WTC11 (cell line): ENCODE data around the gene TNNT3. TPM values are rescaled to one million over a fixed set of nuclear protein-coding genes. Genes with fewer than 3 reads are reported as not detected.

Experiments
- ATAC-seq: fragments of 200-7000 bp; cut with Tn5 transposase; 2 replicates; pipeline ENCODE4 v1.10.0; 2021; ENCODE audit warnings: mild to moderate bottlenecking, moderate library complexity
- CTCF ChIA-PET: fragments of 300-600 bp; sonication (Branson Sonifier 250); formaldehyde crosslinking; loops from one replicate; lab custom pipeline; 2021; ENCODE audit warnings: antibody characterized with exemption; lab: Charles Lee
- POLR2A ChIA-PET: fragments of 350-600 bp; sonication (Branson Sonifier 250); formaldehyde crosslinking; loops from one replicate; lab custom pipeline; 2021; ENCODE audit warnings: antibody characterized with exemption; lab: Charles Lee
- DNase-seq: peaks from one replicate; pipeline ENCODE4 v3.0.0; 2021; ENCODE audit warnings: low spot score
- H3K27ac Mint-ChIP-seq: 2 replicates; pipeline ENCODE4 v1.8.0; 2021; ENCODE audit warnings: mixed read lengths
- H3K27me3 Mint-ChIP-seq: 2 replicates; pipeline ENCODE4 v1.8.0; 2021; ENCODE audit warnings: low read depth, mild to moderate bottlenecking, moderate library complexity, mixed read lengths
- H3K36me3 Mint-ChIP-seq: 2 replicates; pipeline ENCODE4 v1.8.0; 2021; ENCODE audit warnings: mixed read lengths
- H3K4me1 Mint-ChIP-seq: 2 replicates; pipeline ENCODE4 v1.8.0; 2022; ENCODE audit warnings: mixed read lengths
- H3K4me3 Mint-ChIP-seq: 2 replicates; pipeline ENCODE4 v1.8.0; 2021; ENCODE audit warnings: mild to moderate bottlenecking, moderate library complexity, mixed read lengths
- H3K9me3 Mint-ChIP-seq: 2 replicates; pipeline ENCODE4 v1.8.0; 2021; ENCODE audit warnings: mixed read lengths
- ATF6 ChIP-seq: sonication (generic); formaldehyde crosslinking; IDR thresholded peaks from 2 replicates; pipeline ENCODE4 v1.8.1; 2023; ENCODE audit warnings: mild to moderate bottlenecking, missing genetic modification reagents
- E2F4 ChIP-seq: sonication (generic); formaldehyde crosslinking; IDR thresholded peaks from 2 replicates; pipeline ENCODE4 v1.8.1; 2022; ENCODE audit warnings: low read depth, mild to moderate bottlenecking, moderate library complexity, missing genetic modification reagents, borderline replicate concordance
- ELF4 ChIP-seq: sonication (generic); formaldehyde crosslinking; IDR thresholded peaks from 2 replicates; pipeline ENCODE4 v1.8.1; 2022; ENCODE audit warnings: low read depth, mild to moderate bottlenecking, moderate library complexity, missing genetic modification reagents
- ETV6 ChIP-seq: sonication (generic); formaldehyde crosslinking; IDR thresholded peaks from 2 replicates; pipeline ENCODE4 v1.8.1; 2022; ENCODE audit warnings: mild to moderate bottlenecking, missing genetic modification reagents
- GTF2I ChIP-seq: fragments of 250-450 bp; sonication (Bioruptor Pico); conservative IDR thresholded peaks from 2 replicates; pipeline ENCODE4 v1.4.0; 2021; ENCODE audit warnings: mild to moderate bottlenecking
- IRF1 ChIP-seq: sonication (generic); formaldehyde crosslinking; IDR thresholded peaks from 2 replicates; pipeline ENCODE4 v1.8.0; 2023; ENCODE audit warnings: missing genetic modification reagents
- NFE2L1 ChIP-seq: sonication (generic); formaldehyde crosslinking; IDR thresholded peaks from 2 replicates; pipeline ENCODE4 v1.8.1; 2023; ENCODE audit warnings: missing genetic modification reagents
- TCF7 ChIP-seq: sonication (generic); formaldehyde crosslinking; IDR thresholded peaks from 2 replicates; pipeline ENCODE4 v1.8.0; 2022; ENCODE audit warnings: mild to moderate bottlenecking, low read depth, missing genetic modification reagents, moderate library complexity
- TP53 ChIP-seq: sonication (generic); formaldehyde crosslinking; IDR thresholded peaks from 2 replicates; pipeline ENCODE4 v1.8.1; 2023; ENCODE audit warnings: mild to moderate bottlenecking, missing genetic modification reagents
- USF1 ChIP-seq: sonication (generic); formaldehyde crosslinking; IDR thresholded peaks from 2 replicates; pipeline ENCODE4 v1.8.0; 2022; ENCODE audit warnings: mild to moderate bottlenecking, missing genetic modification reagents
- ZNF232 ChIP-seq: sonication (generic); formaldehyde crosslinking; IDR thresholded peaks from 2 replicates; pipeline ENCODE4 v1.8.0; 2022; ENCODE audit warnings: mild to moderate bottlenecking, missing genetic modification reagents
- ZNF281 ChIP-seq: sonication (generic); formaldehyde crosslinking; IDR thresholded peaks from 2 replicates; pipeline ENCODE4 v1.8.0; 2023; ENCODE audit warnings: mild to moderate bottlenecking, missing genetic modification reagents
- ZNF416 ChIP-seq: fragments of 250-450 bp; sonication (Bioruptor Pico); IDR thresholded peaks from 2 replicates; pipeline ENCODE4 v1.9.0; 2021; ENCODE audit warnings: mild to moderate bottlenecking, inconsistent platforms
- ZNF512 ChIP-seq: sonication (generic); formaldehyde crosslinking; IDR thresholded peaks from 2 replicates; pipeline ENCODE4 v1.8.1; 2022; ENCODE audit warnings: missing genetic modification reagents, borderline replicate concordance
- total RNA-seq: library from RNA; stranded (reverse); gene quantifications from 3 replicates; pipeline ENCODE4 v1.2.3, GENCODE V29; 2021

Gene TNNT3
- total RNA-seq, 1 experiment from 2014 or later: not detected

GRCh38 chr11:1924646-1925372 lies 5.3 kb downstream of the TNNT3 start:
- H3K4me3 Mint-ChIP-seq: no peak overlapping the region
- no peaks in the 10 kb centered on the region for H3K4me1 Mint-ChIP-seq
- no peaks in the 10 kb centered on the region for H3K9me3 Mint-ChIP-seq
- CTCF ChIA-PET: interaction anchor here (0.6 kb wide), 1 partner anchor 48 kb away, joined by 4 read pairs; no protein-coding TSS in a partner anchor
- ATAC-seq (no peak), DNase-seq (no peak)
- no peaks in the 10 kb centered on the region; the same call in 1 of the 2 replicates for H3K27me3 Mint-ChIP-seq
- H3K36me3 Mint-ChIP-seq: no peaks in the 10 kb centered on the region
- H3K27ac Mint-ChIP-seq: no peak overlapping the region
- no peak for TF ChIP-seq TP53 (CRISPR knock-in tag)
- no peak for TF ChIP-seq ZNF512 (CRISPR knock-in tag)
- TF ChIP-seq E2F4 (CRISPR knock-in tag): no peak
- TF ChIP-seq GTF2I (CRISPR knock-in tag): no peak
- TF ChIP-seq TCF7 (CRISPR knock-in tag): no peak
- no peak for TF ChIP-seq ELF4
- TF ChIP-seq ETV6: no peak
- TF ChIP-seq ZNF416: no peak
- no peak for TF ChIP-seq ZNF281 (CRISPR knock-in tag)
- TF ChIP-seq ATF6 (CRISPR knock-in tag): no peak
- TF ChIP-seq USF1 (CRISPR knock-in tag): no peak
- TF ChIP-seq NFE2L1 (CRISPR knock-in tag): no peak
- TF ChIP-seq IRF1 (CRISPR knock-in tag): no peak
- POLR2A ChIA-PET: no interaction called here

GRCh38 chr11:1925373-1926155 lies 6.1 kb downstream of the TNNT3 start:
- POLR2A ChIA-PET: no interaction called here
- no peak for ATAC-seq
- CTCF ChIA-PET: interaction anchor here (0.6 kb wide), 1 partner anchor 49 kb away, joined by 4 read pairs; no protein-coding TSS in a partner anchor
- no peak for TF ChIP-seq ZNF232 (CRISPR knock-in tag)
- no peaks in the 10 kb centered on the region for H3K36me3 Mint-ChIP-seq
- no peaks in the 10 kb centered on the region for H3K4me1 Mint-ChIP-seq
- H3K9me3 Mint-ChIP-seq: no peaks in the 10 kb centered on the region
- DNase-seq: no peak
- no peak overlapping the region for H3K4me3 Mint-ChIP-seq
- H3K27ac Mint-ChIP-seq: no peak overlapping the region
- no peaks in the 10 kb centered on the region; the same call in 1 of the 2 replicates for H3K27me3 Mint-ChIP-seq
